IMR-90 (cell line): Measurements from ENCODE around the gene YBX1. TPM values are rescaled to one million over a fixed set of nuclear protein-coding genes. Genes with fewer than 3 reads are reported as not detected.

Source experiments
- ATAC-seq: fragments of 200-7000 bp; cut with Tn5 transposase; 2 replicates; pipeline ENCODE4 v1.9.1; 2020; ENCODE audit warnings: low read depth, mild to moderate bottlenecking, moderate library complexity
- BruUV-seq: library from RNA; stranded (reverse); fragments of 400-500 nt; replicated peaks from 2 replicates; lab custom pipeline; 2021; lab: Mats Ljungman, UMichigan
- CTCF ChIA-PET: fragments of 300-600 bp; formaldehyde crosslinking; extraction: SDS; loops from one replicate; lab custom pipeline; 2021; ENCODE audit warnings: antibody characterized with exemption; lab: Yijun Ruan, JAX
- POLR2A ChIA-PET: fragments of 300-600 bp; sonication (Branson Sonifier 250); formaldehyde crosslinking; loops from one replicate; lab custom pipeline; 2022; ENCODE audit warnings: antibody characterized with exemption; ENCODE audit not compliant: unreplicated experiment; lab: Charles Lee
- DNase-seq: peaks from one replicate; pipeline ENCODE4 v3.0.0; 2013
- H2AFZ ChIP-seq: replicated peaks from 2 replicates; pipeline ENCODE3; 2013; ENCODE audit warnings: low read length, mild to moderate bottlenecking; ENCODE audit not compliant: poor library complexity
- H2AK5ac ChIP-seq: 2 replicates; pipeline ENCODE4 v1.6.1; 2013; ENCODE audit warnings: low read depth, low read length, inconsistent platforms
- H2AK9ac ChIP-seq: replicated peaks from 2 replicates; pipeline ENCODE3; 2013; ENCODE audit warnings: mild to moderate bottlenecking, low read depth, low read length, moderate library complexity; ENCODE audit not compliant: poor library complexity
- H2BK120ac ChIP-seq: 2 replicates; pipeline ENCODE4 v1.6.1; 2013; ENCODE audit warnings: low read depth, low read length, inconsistent platforms
- H2BK15ac ChIP-seq: 3 replicates; pipeline ENCODE4 v1.6.1; 2013; ENCODE audit warnings: low read depth, low read length, inconsistent platforms
- H2BK20ac ChIP-seq: 2 replicates; pipeline ENCODE4 v1.6.1; 2013; ENCODE audit warnings: low read depth, mild to moderate bottlenecking, inconsistent platforms, low read length, moderate library complexity
- H2BK5ac ChIP-seq: 2 replicates; pipeline ENCODE4 v1.6.1; 2013; ENCODE audit warnings: mild to moderate bottlenecking, low read depth, low read length, inconsistent platforms; ENCODE audit not compliant: poor library complexity, severe bottlenecking
- H3K14ac ChIP-seq: replicated peaks from 2 replicates; pipeline ENCODE4 v1.6.1; 2013; ENCODE audit warnings: low read depth, low read length, inconsistent platforms
- H3K18ac ChIP-seq: 2 replicates; pipeline ENCODE4 v1.6.1; 2013; ENCODE audit warnings: low read depth, low read length, control low read depth
- H3K23ac ChIP-seq: 2 replicates; pipeline ENCODE4 v1.6.1; 2013; ENCODE audit warnings: low read depth, low read length, inconsistent platforms
- H3K27ac ChIP-seq: 2 replicates; pipeline ENCODE4 v1.5.1; 2013; ENCODE audit warnings: mild to moderate bottlenecking, control low read depth, low read length; ENCODE audit not compliant: insufficient read depth
- H3K27me3 ChIP-seq: 2 replicates; pipeline ENCODE4 v1.6.1; 2013; ENCODE audit warnings: low read length; ENCODE audit not compliant: control insufficient read depth, insufficient read depth
- H3K36me3 ChIP-seq: 2 replicates; pipeline ENCODE4 v1.6.1; 2013; ENCODE audit warnings: low read length, mixed read lengths; ENCODE audit not compliant: control insufficient read depth, insufficient read depth
- H3K4ac ChIP-seq: 2 replicates; pipeline ENCODE4 v1.6.1; 2013; ENCODE audit warnings: low read depth, low read length, inconsistent platforms
- H3K4me1 ChIP-seq: 2 replicates; pipeline ENCODE4 v1.6.1; 2013; ENCODE audit warnings: low read length, mixed read lengths; ENCODE audit not compliant: control insufficient read depth, insufficient read depth
- H3K4me2 ChIP-seq: 2 replicates; pipeline ENCODE4 v1.6.1; 2013; ENCODE audit warnings: low read depth, mild to moderate bottlenecking, control low read depth, low read length, moderate library complexity
- H3K4me3 ChIP-seq: 2 replicates; pipeline ENCODE4 v1.5.1; 2013; ENCODE audit warnings: low read depth, mild to moderate bottlenecking, control low read depth, low read length, moderate library complexity; ENCODE audit not compliant: insufficient read depth
- H3K56ac ChIP-seq: 2 replicates; pipeline ENCODE4 v1.6.1; 2013; ENCODE audit warnings: low read length, inconsistent platforms; ENCODE audit not compliant: insufficient read depth; ENCODE audit errors: extremely low read depth
- H3K79me1 ChIP-seq, 2 experiments: 2 replicates each; pipeline ENCODE4 v1.6.1; 2013; ENCODE audit warnings: low read length in 2 of 2, inconsistent platforms in 1 of 2, low read depth in 1 of 2
- H3K9ac ChIP-seq: 2 replicates; pipeline ENCODE4 v1.6.1; 2013; ENCODE audit warnings: low read depth, low read length, control low read depth
- H3K9me1 ChIP-seq: 2 replicates; pipeline ENCODE4 v1.6.1; 2013; ENCODE audit warnings: low read length, inconsistent platforms; ENCODE audit not compliant: insufficient read depth
- H3K9me3 ChIP-seq: 2 replicates; pipeline ENCODE4 v1.6.1; 2013; ENCODE audit warnings: low read length; ENCODE audit not compliant: control insufficient read depth, insufficient read depth
- H4K20me1 ChIP-seq: 2 replicates; pipeline ENCODE4 v1.6.1; 2013; ENCODE audit warnings: low read length, inconsistent platforms; ENCODE audit not compliant: insufficient read depth
- H4K5ac ChIP-seq: 2 replicates; pipeline ENCODE4 v1.6.1; 2013; ENCODE audit warnings: mild to moderate bottlenecking, low read depth, low read length, control low read depth
- H4K8ac ChIP-seq, 2 experiments: 2 replicates each; pipeline ENCODE4 v1.6.1; 2013; ENCODE audit warnings: low read depth in 2 of 2, low read length in 2 of 2, control low read depth in 1 of 2, inconsistent platforms in 1 of 2
- H4K91ac ChIP-seq: 2 replicates; pipeline ENCODE4 v1.6.1; 2013; ENCODE audit warnings: low read depth, low read length, inconsistent platforms; ENCODE audit not compliant: insufficient read depth
- BHLHE40 ChIP-seq: fragments of 150-350 bp; IDR thresholded peaks from 2 replicates; pipeline ENCODE4 v1.6.1; 2016; ENCODE audit warnings: mild to moderate bottlenecking, low read depth, low read length
- CEBPB ChIP-seq: IDR thresholded peaks from 2 replicates; pipeline ENCODE4 v1.6.1; 2012; ENCODE audit warnings: low read depth, low read length, improper control_type of control experiment
- FOS ChIP-seq: fragments of 150-350 bp; IDR thresholded peaks from 2 replicates; pipeline ENCODE4 v1.6.1; 2016; ENCODE audit warnings: low read depth, low read length
- MAFK ChIP-seq: IDR thresholded peaks from 2 replicates; pipeline ENCODE4 v1.6.1; 2012; ENCODE audit warnings: low read depth, low read length, improper control_type of control experiment
- MXI1 ChIP-seq: IDR thresholded peaks from 2 replicates; pipeline ENCODE4 v1.6.1; 2012; ENCODE audit warnings: low read depth, mild to moderate bottlenecking, low read length, moderate library complexity, borderline replicate concordance
- NFE2L2 ChIP-seq: fragments of 150-350 bp; IDR thresholded peaks from 2 replicates; pipeline ENCODE4 v1.6.1; 2016; ENCODE audit warnings: low read depth, mild to moderate bottlenecking, low read length
- POLR2A ChIP-seq: IDR thresholded peaks from 2 replicates; pipeline ENCODE4 v1.6.1; 2012; ENCODE audit warnings: mild to moderate bottlenecking, low read depth, low read length
- RAD21 ChIP-seq: IDR thresholded peaks from 2 replicates; pipeline ENCODE4 v1.6.1; 2012; ENCODE audit warnings: low read length, improper control_type of control experiment
- RCOR1 ChIP-seq: IDR thresholded peaks from 2 replicates; pipeline ENCODE4 v1.6.1; 2012; ENCODE audit warnings: mild to moderate bottlenecking, low read length, improper control_type of control experiment; ENCODE audit not compliant: insufficient replicate concordance
- RFX5 ChIP-seq: IDR thresholded peaks from 2 replicates; pipeline ENCODE4 v1.8.0; 2012; ENCODE audit warnings: low read depth, mild to moderate bottlenecking, low read length, moderate library complexity
- SMC3 ChIP-seq: fragments of 150-350 bp; IDR thresholded peaks from 2 replicates; pipeline ENCODE4 v1.6.1; 2016; ENCODE audit warnings: low read depth, mild to moderate bottlenecking, antibody characterized with exemption, low read length, moderate library complexity
- dilution Hi-C: fragments of 300-500 bp; cut with HindIII; formaldehyde crosslinking; loops from one replicate; pipeline ENCODE4 v1.14.3; 2018; ENCODE audit warnings: low sequenced_read_pairs; ENCODE audit not compliant: unreplicated experiment
- in situ Hi-C: fragments of 300-500 bp; cut with MboI; formaldehyde crosslinking; loops from 3 replicates; pipeline ENCODE4 v1.14.3; 2019; ENCODE audit warnings: low sequenced_read_pairs, inconsistent platforms, mixed read lengths
- intact Hi-C: fragments of 100-400 bp; cut with micrococcal nuclease; formaldehyde crosslinking; loops from 2 replicates; pipeline ENCODE4 v1.10.0; 2022
- polyA plus RNA-seq, 3 experiments: library from polyadenylated mRNA; depleted of rRNA; stranded (reverse); fragments of >200 nt; gene quantifications; 2 replicates each; pipeline ENCODE4 v1.2.3, GENCODE V29; 2012; ENCODE audit warnings: low replicate concordance in 1 of 3
- total RNA-seq: library from RNA; depleted of rRNA; stranded (reverse); fragments of >200 nt; gene quantifications from 2 replicates; pipeline ENCODE4 v1.2.3, GENCODE V29; 2012
- TF ChIP-seq, protein P1 (sequence below): conservative IDR thresholded peaks from 2 replicates; pipeline ENCODE4 v1.5.1; 2012; ENCODE audit warnings: mild to moderate bottlenecking, low read depth, low read length, improper control_type of control experiment
- TF ChIP-seq, protein P2 (sequence below): fragments of 150-350 bp; IDR thresholded peaks from 2 replicates; pipeline ENCODE4 v1.6.1; 2016; ENCODE audit warnings: low read depth, mild to moderate bottlenecking, low read length, moderate library complexity, borderline replicate concordance

Gene YBX1
- total and polyA plus RNA-seq, 2 of the 4 experiments (the other 2 are of a cell fraction) = 605 to 843 TPM

DNA sequence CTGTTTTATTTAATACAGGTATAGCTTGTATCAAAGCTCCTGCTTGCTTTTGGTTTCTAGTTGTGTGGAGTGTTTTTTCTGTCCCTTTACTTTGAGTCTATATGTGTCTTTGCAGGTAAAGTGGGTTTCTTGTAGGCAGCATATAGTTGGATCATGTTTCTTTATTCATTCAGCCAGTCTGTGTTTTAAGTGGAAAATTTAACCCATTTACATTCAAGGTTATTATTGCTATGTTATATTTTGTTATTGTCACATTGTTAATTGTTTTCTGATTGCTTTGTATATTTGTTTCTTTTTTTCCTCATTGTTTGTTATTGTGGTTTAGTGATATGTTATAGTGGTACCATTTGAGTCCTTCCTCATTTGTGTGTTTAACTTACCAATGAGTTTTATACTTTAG lies 31.1 kb downstream of the YBX1 start:
- dilution Hi-C loops = no loop called here
- POLR2A ChIA-PET = no interaction called here

More for the DNA sequence above, 31.1 kb downstream of the YBX1 start:
- 0 out of 2 replicates have a peak, but pooled peaks cover 2% of the 10 kb centered on the region for H3K9me1 ChIP-seq
- no peak overlapping the region for H3K4ac ChIP-seq
- no peak overlapping the region for H3K18ac ChIP-seq
- no peak overlapping the region for H4K8ac ChIP-seq
- H2AK9ac ChIP-seq = no peak overlapping the region
- H4K91ac ChIP-seq = no peak overlapping the region
- CTCF ChIA-PET = interaction anchor here (1.0 kb wide), 1 partner anchor 131 kb away, joined by 3 read pairs; no protein-coding TSS in a partner anchor
- TF ChIP-seq SMC3 (no peak), RAD21 (no peak), BHLHE40 (no peak), RFX5 (no peak), CEBPB (no peak), POLR2A (no peak), RCOR1 (no peak), NFE2L2 (no peak), MXI1 (no peak), FOS (no peak), MAFK (no peak)
- TF ChIP-seq, protein P1, sequence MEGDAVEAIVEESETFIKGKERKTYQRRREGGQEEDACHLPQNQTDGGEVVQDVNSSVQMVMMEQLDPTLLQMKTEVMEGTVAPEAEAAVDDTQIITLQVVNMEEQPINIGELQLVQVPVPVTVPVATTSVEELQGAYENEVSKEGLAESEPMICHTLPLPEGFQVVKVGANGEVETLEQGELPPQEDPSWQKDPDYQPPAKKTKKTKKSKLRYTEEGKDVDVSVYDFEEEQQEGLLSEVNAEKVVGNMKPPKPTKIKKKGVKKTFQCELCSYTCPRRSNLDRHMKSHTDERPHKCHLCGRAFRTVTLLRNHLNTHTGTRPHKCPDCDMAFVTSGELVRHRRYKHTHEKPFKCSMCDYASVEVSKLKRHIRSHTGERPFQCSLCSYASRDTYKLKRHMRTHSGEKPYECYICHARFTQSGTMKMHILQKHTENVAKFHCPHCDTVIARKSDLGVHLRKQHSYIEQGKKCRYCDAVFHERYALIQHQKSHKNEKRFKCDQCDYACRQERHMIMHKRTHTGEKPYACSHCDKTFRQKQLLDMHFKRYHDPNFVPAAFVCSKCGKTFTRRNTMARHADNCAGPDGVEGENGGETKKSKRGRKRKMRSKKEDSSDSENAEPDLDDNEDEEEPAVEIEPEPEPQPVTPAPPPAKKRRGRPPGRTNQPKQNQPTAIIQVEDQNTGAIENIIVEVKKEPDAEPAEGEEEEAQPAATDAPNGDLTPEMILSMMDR = no peak
- TF ChIP-seq, protein P2, sequence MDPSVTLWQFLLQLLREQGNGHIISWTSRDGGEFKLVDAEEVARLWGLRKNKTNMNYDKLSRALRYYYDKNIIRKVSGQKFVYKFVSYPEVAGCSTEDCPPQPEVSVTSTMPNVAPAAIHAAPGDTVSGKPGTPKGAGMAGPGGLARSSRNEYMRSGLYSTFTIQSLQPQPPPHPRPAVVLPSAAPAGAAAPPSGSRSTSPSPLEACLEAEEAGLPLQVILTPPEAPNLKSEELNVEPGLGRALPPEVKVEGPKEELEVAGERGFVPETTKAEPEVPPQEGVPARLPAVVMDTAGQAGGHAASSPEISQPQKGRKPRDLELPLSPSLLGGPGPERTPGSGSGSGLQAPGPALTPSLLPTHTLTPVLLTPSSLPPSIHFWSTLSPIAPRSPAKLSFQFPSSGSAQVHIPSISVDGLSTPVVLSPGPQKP = no peak
- H3K36me3 ChIP-seq = peaks cover 5% of the 10 kb centered on the region
- BruUV-seq = no TSS peak
- DNase-seq = no peak
- H2BK5ac ChIP-seq = no peak overlapping the region
- no peak overlapping the region for H2AK5ac ChIP-seq
- no peaks in the 10 kb centered on the region for H3K4me1 ChIP-seq
- no peak overlapping the region for H2BK15ac ChIP-seq
- no peak overlapping the region for H3K4me3 ChIP-seq
- ATAC-seq = no peak
- no peak overlapping the region for H3K9ac ChIP-seq
- H4K5ac ChIP-seq = no peak overlapping the region
- H2AFZ ChIP-seq = no peak overlapping the region
- no peak overlapping the region for H2BK120ac ChIP-seq
- H3K27ac ChIP-seq = no peak overlapping the region
- H3K9me3 ChIP-seq = peaks cover 8% of the 10 kb centered on the region
- H3K23ac ChIP-seq = no peak overlapping the region
- in situ Hi-C loops = no loop called here
- H3K14ac ChIP-seq = no peak overlapping the region
- peaks cover 6 to 36% of the 10 kb centered on the region in 2 experiments; a peak in 3 of 4 replicates for H3K79me1 ChIP-seq
- H2BK20ac ChIP-seq = no peak overlapping the region
- H3K4me2 ChIP-seq = no peak overlapping the region
- no peak overlapping the region for H3K56ac ChIP-seq
- no peaks in the 10 kb centered on the region for H3K27me3 ChIP-seq
- intact Hi-C loops = no loop called here
- H4K20me1 ChIP-seq = no peaks in the 10 kb centered on the region
